Measurements from ENCODE around the gene ZMYND8. TPM values are rescaled to one million over a fixed set of nuclear protein-coding genes. Genes with fewer than 3 reads are reported as not detected.
"Not testable (repeated sequence)": the region's sequence is repeated elsewhere in the genome, so short reads cannot be mapped to it uniquely, and the experiment has no call there.

Gene ZMYND8
- total RNA-seq, 4 donors from 2014 or later: 44.6 to 78.6 (median 65.8) TPM

DNA sequence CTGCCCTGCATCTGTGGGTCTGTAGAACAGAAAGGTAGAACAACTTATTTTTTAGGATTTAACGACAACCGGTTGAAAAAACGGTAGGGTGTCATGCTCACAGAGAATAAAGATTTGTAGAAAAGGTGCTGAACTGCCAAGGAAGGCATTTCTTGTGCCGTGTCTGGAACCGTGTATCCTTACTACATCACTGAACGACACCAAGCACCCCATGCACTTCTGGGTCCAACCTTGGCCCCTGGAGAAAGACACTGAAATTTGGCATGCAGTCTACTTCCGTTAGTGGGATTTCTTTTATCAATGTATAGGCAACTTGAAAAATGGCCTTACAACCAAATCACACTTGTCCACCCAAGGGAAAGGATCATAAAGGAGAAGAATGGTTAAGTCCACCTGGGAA lies 145.5 kb downstream of the ZMYND8 start:
- 95% methylated on average over 7 of the region's 7 CpGs for WGBS
- DNase-seq (ENCODE audit: extremely low spot score): no peak
- Histone ChIP-seq H3K36me3 (peaks cover 64 to 92% (median 78%) of the 10 kb centered on the region in 4 donors), H3K4me1 (peaks cover 0 to 3% (median 0%) of the 10 kb centered on the region in 4 donors), H3K27ac (replicated peaks in 1 of 4) (no peak overlapping the region), H3K4me3 (no peak overlapping the region), H3K9me3 (no peaks in the 10 kb centered on the region), H3K27me3 (no peaks in the 10 kb centered on the region)
- TF ChIP-seq POLR2AphosphoS5 (IDR thresholded peaks at IDR 0.05): no peak
- no peak for TF ChIP-seq EP300 (IDR thresholded peaks at IDR 0.05)
- TF ChIP-seq, protein P1, sequence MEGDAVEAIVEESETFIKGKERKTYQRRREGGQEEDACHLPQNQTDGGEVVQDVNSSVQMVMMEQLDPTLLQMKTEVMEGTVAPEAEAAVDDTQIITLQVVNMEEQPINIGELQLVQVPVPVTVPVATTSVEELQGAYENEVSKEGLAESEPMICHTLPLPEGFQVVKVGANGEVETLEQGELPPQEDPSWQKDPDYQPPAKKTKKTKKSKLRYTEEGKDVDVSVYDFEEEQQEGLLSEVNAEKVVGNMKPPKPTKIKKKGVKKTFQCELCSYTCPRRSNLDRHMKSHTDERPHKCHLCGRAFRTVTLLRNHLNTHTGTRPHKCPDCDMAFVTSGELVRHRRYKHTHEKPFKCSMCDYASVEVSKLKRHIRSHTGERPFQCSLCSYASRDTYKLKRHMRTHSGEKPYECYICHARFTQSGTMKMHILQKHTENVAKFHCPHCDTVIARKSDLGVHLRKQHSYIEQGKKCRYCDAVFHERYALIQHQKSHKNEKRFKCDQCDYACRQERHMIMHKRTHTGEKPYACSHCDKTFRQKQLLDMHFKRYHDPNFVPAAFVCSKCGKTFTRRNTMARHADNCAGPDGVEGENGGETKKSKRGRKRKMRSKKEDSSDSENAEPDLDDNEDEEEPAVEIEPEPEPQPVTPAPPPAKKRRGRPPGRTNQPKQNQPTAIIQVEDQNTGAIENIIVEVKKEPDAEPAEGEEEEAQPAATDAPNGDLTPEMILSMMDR (IDR thresholded peaks at IDR 0.05): no peak
- TF ChIP-seq POLR2A (IDR thresholded peaks at IDR 0.05; ENCODE audit: low read depth): no peak
- intact Hi-C loops (cut with DNase I): no loop called here

DNA sequence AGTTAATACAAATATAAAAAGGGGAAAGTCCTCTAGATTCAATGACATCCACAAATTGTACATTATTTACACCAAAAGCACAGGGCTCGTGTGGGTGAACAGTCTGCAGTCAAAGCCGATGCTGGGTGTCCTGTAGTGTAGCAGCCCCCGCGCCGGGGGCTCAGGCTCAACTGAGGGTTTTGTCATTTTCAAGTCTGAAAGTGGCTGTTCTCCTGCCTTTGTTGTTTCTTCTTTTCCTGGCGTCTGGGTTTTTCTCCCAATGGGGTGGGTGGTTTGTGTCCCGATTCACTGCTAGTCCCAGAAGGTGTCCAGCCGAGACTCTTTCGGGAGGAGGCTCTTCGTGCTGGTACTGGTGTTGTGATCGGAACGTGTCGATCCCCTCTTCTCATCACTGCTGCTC lies 146.0 kb downstream of the ZMYND8 start:
- Histone ChIP-seq H3K4me1 (peaks cover 0 to 3% (median under 1%) of the 10 kb centered on the region in 4 donors), H3K36me3 (peaks cover 61 to 86% (median 72%) of the 10 kb centered on the region in 4 donors), H3K4me3 (no peak overlapping the region), H3K27me3 (no peaks in the 10 kb centered on the region), H3K27ac (replicated peaks in 1 of 4) (no peak overlapping the region), H3K9me3 (no peaks in the 10 kb centered on the region)
- intact Hi-C loops (cut with DNase I): no loop called here
- TF ChIP-seq EP300 (IDR thresholded peaks at IDR 0.05) (no peak), POLR2AphosphoS5 (IDR thresholded peaks at IDR 0.05) (no peak)
- WGBS: 92% methylated on average over 13 of the region's 13 CpGs
- no peak for DNase-seq (ENCODE audit: extremely low spot score)

DNA sequence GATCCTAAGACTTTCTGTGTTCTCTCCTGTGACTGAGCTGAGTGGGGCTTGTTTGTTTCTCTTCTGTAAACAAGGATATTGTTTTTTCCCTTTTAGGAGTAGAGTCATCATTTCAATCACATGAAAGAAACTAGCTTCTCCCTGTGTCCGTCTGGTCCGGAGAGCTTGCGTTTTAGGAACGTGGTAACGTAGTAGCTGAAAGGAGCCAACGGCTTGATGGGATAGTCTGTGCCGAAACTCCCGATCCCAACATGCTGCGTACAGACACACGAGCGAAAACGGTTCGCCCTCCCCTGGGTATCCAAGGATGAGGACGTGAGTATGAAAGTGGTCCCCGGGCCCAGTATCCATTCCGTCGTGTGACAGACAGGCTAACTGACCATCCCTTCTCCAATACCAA lies 146.5 kb downstream of the ZMYND8 start:
- Histone ChIP-seq H3K9me3 (no peaks in the 10 kb centered on the region), H3K27me3 (no peaks in the 10 kb centered on the region), H3K36me3 (peaks cover 56 to 81% (median 69%) of the 10 kb centered on the region in 4 donors), H3K4me1 (peaks cover 0 to 4% (median 2%) of the 10 kb centered on the region in 4 donors), H3K27ac (replicated peaks in 1 of 4) (no peak overlapping the region), H3K4me3 (no peak overlapping the region)
- TF ChIP-seq POLR2AphosphoS5 (IDR thresholded peaks at IDR 0.05): no peak
- TF ChIP-seq POLR2A (IDR thresholded peaks at IDR 0.05; ENCODE audit: low read depth): no peak
- TF ChIP-seq EP300 (IDR thresholded peaks at IDR 0.05): no peak
- TF ChIP-seq, protein P1 (IDR thresholded peaks at IDR 0.05): no peak
- 94% methylated on average over 17 of the region's 17 CpGs for WGBS
- DNase-seq (ENCODE audit: extremely low spot score): no peak
- intact Hi-C loops (cut with DNase I): no loop called here

DNA sequence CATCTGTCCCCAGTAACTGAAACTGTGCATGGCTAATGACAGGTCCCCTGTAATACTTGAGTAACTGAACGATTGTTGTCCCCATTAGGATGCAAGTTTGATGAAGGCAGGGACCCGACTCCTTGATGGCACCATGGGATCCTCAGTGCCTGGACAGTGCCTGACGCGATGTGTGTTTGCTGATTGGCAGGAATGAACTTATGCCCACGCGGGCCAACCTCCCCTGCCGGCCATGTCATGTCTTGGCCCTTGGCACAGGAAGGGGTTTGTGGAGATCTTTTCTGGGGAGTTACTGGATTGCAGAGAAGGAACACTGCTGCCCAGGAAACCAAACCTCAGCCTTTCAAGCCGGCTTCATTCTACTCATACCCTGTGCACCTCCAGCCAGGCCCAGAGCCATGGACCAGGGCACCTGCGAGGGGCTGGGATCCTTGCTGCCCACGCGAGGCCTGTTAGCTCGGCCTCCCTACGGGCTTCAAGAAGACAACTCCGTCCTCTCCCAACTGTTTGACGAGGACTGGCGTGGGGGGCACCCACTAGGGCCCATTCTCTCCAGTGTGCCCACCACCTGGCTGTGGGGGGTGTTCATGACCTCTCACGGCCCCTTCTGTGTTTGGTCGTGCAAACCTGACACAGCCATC lies 147.8 kb downstream of the ZMYND8 start:
- Histone ChIP-seq H3K4me1 (peaks cover 0 to 4% (median 2%) of the 10 kb centered on the region in 4 donors), H3K36me3 (peaks cover 54 to 68% (median 57%) of the 10 kb centered on the region in 4 donors), H3K9me3 (no peaks in the 10 kb centered on the region), H3K27me3 (no peaks in the 10 kb centered on the region), H3K27ac (replicated peaks in 1 of 4) (no peak overlapping the region), H3K4me3 (no peak overlapping the region)
- intact Hi-C loops (cut with DNase I): no loop called here
- WGBS: 89% methylated on average over 14 of the region's 18 CpGs
- DNase-seq (ENCODE audit: extremely low spot score): no peak
- TF ChIP-seq, protein P1 (IDR thresholded peaks at IDR 0.05): no peak
- TF ChIP-seq EP300 (IDR thresholded peaks at IDR 0.05): no peak
- TF ChIP-seq POLR2A (IDR thresholded peaks at IDR 0.05; ENCODE audit: low read depth): no peak
- TF ChIP-seq POLR2AphosphoS5 (IDR thresholded peaks at IDR 0.05): no peak

DNA sequence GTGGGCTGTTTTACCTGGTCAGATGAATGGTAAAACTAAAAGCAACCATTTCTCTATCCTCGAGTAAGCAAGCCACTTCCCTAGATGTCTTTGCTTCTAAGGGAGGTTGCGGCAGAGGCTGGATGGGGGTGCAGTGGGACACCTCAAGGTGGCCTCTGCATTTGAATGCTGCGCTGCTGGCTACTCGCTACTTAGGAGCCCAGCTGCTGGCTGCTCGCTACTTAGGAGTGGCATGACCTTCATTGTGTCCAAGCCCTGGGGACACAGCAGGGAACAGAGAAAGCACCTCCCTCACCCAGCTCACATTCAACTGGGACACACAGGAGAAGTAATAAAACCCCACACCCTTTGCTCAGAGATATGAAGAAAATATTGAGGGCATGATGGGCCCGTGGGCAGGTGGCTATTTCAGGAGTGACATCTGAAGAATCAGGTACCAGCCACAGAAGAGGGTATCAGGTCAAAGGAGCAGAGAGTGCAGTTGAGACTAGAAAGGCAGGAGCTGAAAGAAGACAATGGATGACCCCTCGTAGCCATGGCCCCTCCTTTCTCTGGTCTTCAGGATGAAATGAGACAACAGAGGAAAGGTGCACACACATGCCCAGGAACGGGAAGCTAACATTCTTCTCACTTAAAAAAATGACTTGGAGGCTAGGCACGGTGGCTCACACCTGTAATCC lies 149.4 kb downstream of the ZMYND8 start:
- H3K4me1 ChIP-seq: peaks cover 0 to 4% (median under 1%) of the 10 kb centered on the region in 4 donors
- no peaks in the 10 kb centered on the region for H3K27me3 ChIP-seq
- no peaks in the 10 kb centered on the region for H3K9me3 ChIP-seq
- TF ChIP-seq, protein P1 (IDR thresholded peaks at IDR 0.05): no peak
- TF ChIP-seq POLR2A (IDR thresholded peaks at IDR 0.05; ENCODE audit: low read depth) (no peak), EP300 (IDR thresholded peaks at IDR 0.05) (no peak), POLR2AphosphoS5 (IDR thresholded peaks at IDR 0.05) (no peak)
- H3K27ac ChIP-seq (replicated peaks in 1 of 4): no peak overlapping the region
- intact Hi-C loops (cut with DNase I): no loop called here
- peaks cover 41 to 52% (median 42%) of the 10 kb centered on the region in 4 donors for H3K36me3 ChIP-seq
- DNase-seq (ENCODE audit: extremely low spot score): no peak
- 85% methylated on average over 9 of the region's 9 CpGs for WGBS
- no peak overlapping the region for H3K4me3 ChIP-seq

DNA sequence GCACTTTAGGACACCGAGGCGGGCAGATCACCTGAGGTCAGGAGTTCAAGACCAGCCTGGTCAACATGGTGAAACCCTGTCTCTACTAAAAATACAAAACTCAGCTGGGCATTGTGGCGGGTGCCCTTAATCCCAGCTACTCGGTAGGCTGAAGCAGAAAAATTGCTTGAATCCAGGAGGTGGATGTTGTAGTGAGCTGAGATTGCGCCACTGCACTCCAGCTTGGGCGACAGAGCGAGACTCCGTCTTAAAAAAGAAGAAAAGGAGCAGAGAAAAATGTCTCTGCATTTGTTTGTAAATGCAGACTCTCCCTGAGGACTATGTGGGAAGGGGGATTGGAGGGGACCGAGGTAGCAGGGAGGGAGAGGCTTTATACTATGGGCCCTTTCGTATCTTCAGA lies 149.9 kb downstream of the ZMYND8 start:
- H3K4me3 ChIP-seq; H3K4me1 ChIP-seq; H3K27me3 ChIP-seq; H3K27ac ChIP-seq (replicated peaks in 1 of 4); H3K9me3 ChIP-seq; intact Hi-C loops (cut with DNase I); DNase-seq (ENCODE audit: extremely low spot score): not testable (repeated sequence)
- H3K36me3 ChIP-seq: peaks cover 35 to 47% (median 36%) of the 10 kb centered on the region in 4 donors
- 90% methylated on average over 10 of the region's 10 CpGs for WGBS
